Measurements from ENCODE around the gene PRSS3.
A peak's percentile ranks its signal among the peaks of the same experiment; 100 is the strongest.
"Not testable (repeated sequence)": the region's sequence is repeated elsewhere in the genome, so short reads cannot be mapped to it uniquely, and the experiment has no call there.

PRSS3 gene

GRCh38 chr9:33818847-33819500, 23.6 kb downstream of the PRSS3 start:
- DNase-seq: peak; percentile 46

GRCh38 chr9:33820231-33820745, 24.9 kb downstream of the PRSS3 start:
- no peak for DNase-seq

- no peak for DNase-seq
Observed at GRCh38 chr9:33823801-33824200, 28.4 kb downstream of the PRSS3 start.

- not testable (repeated sequence) for DNase-seq
Observed at GRCh38 chr9:33827285-33827684, 31.9 kb downstream of the PRSS3 start.

GRCh38 chr9:33829641-33830230, 34.4 kb downstream of the PRSS3 start:
- DNase-seq: not testable (repeated sequence)

GRCh38 chr9:33835625-33836260, 40.4 kb downstream of the PRSS3 start:
- DNase-seq: no peak

GRCh38 chr9:33836261-33836660, 40.9 kb downstream of the PRSS3 start:
- DNase-seq: peak; percentile 95

GRCh38 chr9:33837138-33837537, 41.8 kb downstream of the PRSS3 start:
- DNase-seq: no peak

- DNase-seq: peak; percentile 35
Observed at GRCh38 chr9:33840381-33840780, 45.0 kb downstream of the PRSS3 start.

GRCh38 chr9:33843312-33843961, 48.1 kb downstream of the PRSS3 start:
- no peak for DNase-seq

- DNase-seq: no peak
Observed at GRCh38 chr9:33846231-33846630, 50.9 kb downstream of the PRSS3 start.

GRCh38 chr9:33847894-33848205, 52.5 kb downstream of the PRSS3 start:
- DNase-seq: not testable (repeated sequence)

Measured in fibroblast of skin of right quadriceps (primary cell).